Measurements from ENCODE around the gene FBXL17.

Gene FBXL17

GRCh38 chr5:107930891-107931290 lies 451.0 kb downstream of the FBXL17 start:
- Histone ChIP-seq H3K79me2 (ENCODE audit: insufficient read depth, low read length) (no peaks in the 10 kb centered on the region), H3K4me2 (ENCODE audit: insufficient read depth, low read length) (no peak overlapping the region), H3K27ac (ENCODE audit: low read length) (no peak overlapping the region), H3K4me1 (ENCODE audit: insufficient read depth, low read length) (peaks cover 18% of the 10 kb centered on the region), H3K9ac (ENCODE audit: low read depth, low read length) (no peak overlapping the region), H3K27me3 (ENCODE audit: insufficient read depth, low read length, poor library complexity) (no peaks in the 10 kb centered on the region), H4K20me1 (ENCODE audit: insufficient read depth, low read length) (no peaks in the 10 kb centered on the region), H3K9me3 (ENCODE audit: insufficient read depth, low read length, severe bottlenecking) (no peaks in the 10 kb centered on the region), H3K36me3 (ENCODE audit: insufficient read depth, low read length) (no peaks in the 10 kb centered on the region), H2AFZ (ENCODE audit: low read depth, low read length) (no peak overlapping the region), H3K4me3 (ENCODE audit: low read depth in 1 of 2, low read length in 2 of 2) (no peak overlapping the region)
- DNase-seq (no peak), ATAC-seq (ENCODE audit: insufficient read depth, low read depth) (no peak)
- TF ChIP-seq CTCF (IDR thresholded peaks at IDR 0.05; ENCODE audit: borderline replicate concordance, extremely low read depth, low read length, poor library complexity, severe bottlenecking), result no peak

GRCh38 chr5:107930092-107930491 lies 451.8 kb downstream of the FBXL17 start:
- Histone ChIP-seq H3K79me2 (ENCODE audit: insufficient read depth, low read length) (no peaks in the 10 kb centered on the region), H3K27me3 (ENCODE audit: insufficient read depth, low read length, poor library complexity) (no peaks in the 10 kb centered on the region), H2AFZ (ENCODE audit: low read depth, low read length) (no peak overlapping the region), H4K20me1 (ENCODE audit: insufficient read depth, low read length) (no peaks in the 10 kb centered on the region), H3K4me1 (ENCODE audit: insufficient read depth, low read length) (peaks cover 26% of the 10 kb centered on the region), H3K9ac (ENCODE audit: low read depth, low read length) (no peak overlapping the region), H3K27ac (ENCODE audit: low read length) (peak overlapping the region; percentile 29), H3K36me3 (ENCODE audit: insufficient read depth, low read length) (no peaks in the 10 kb centered on the region), H3K9me3 (ENCODE audit: insufficient read depth, low read length, severe bottlenecking) (no peaks in the 10 kb centered on the region), H3K4me3 (ENCODE audit: low read depth in 1 of 2, low read length in 2 of 2) (no peak overlapping the region), H3K4me2 (ENCODE audit: insufficient read depth, low read length) (no peak overlapping the region)
- peak; percentile 38; the same call in 2 of the 3 replicates for ATAC-seq (ENCODE audit: insufficient read depth, low read depth)
- TF ChIP-seq CTCF (IDR thresholded peaks at IDR 0.05; ENCODE audit: borderline replicate concordance, extremely low read depth, low read length, poor library complexity, severe bottlenecking) (no peak), EZH2 (IDR thresholded peaks at IDR 0.05; ENCODE audit: borderline replicate concordance, low read depth, low read length, severe bottlenecking) (no peak)
- DNase-seq, result no peak

- H2AFZ ChIP-seq (ENCODE audit: low read depth, low read length), result no peak overlapping the region
- H3K4me1 ChIP-seq (ENCODE audit: insufficient read depth, low read length), result peaks cover 36% of the 10 kb centered on the region
- H3K27ac ChIP-seq (ENCODE audit: low read length), result no peak overlapping the region
- no peak overlapping the region for H3K4me3 ChIP-seq (ENCODE audit: low read depth in 1 of 2, low read length in 2 of 2)
- no peaks in the 10 kb centered on the region for H3K27me3 ChIP-seq (ENCODE audit: insufficient read depth, low read length, poor library complexity)
- no peaks in the 10 kb centered on the region for H3K79me2 ChIP-seq (ENCODE audit: insufficient read depth, low read length)
- ATAC-seq (ENCODE audit: insufficient read depth, low read depth) (no peak), DNase-seq (no peak)
- H3K36me3 ChIP-seq (ENCODE audit: insufficient read depth, low read length), result no peaks in the 10 kb centered on the region
- no peaks in the 10 kb centered on the region for H3K9me3 ChIP-seq (ENCODE audit: insufficient read depth, low read length, severe bottlenecking)
- no peak overlapping the region for H3K9ac ChIP-seq (ENCODE audit: low read depth, low read length)
- no peak overlapping the region for H3K4me2 ChIP-seq (ENCODE audit: insufficient read depth, low read length)
- H4K20me1 ChIP-seq (ENCODE audit: insufficient read depth, low read length), result no peaks in the 10 kb centered on the region
- TF ChIP-seq EZH2 (IDR thresholded peaks at IDR 0.05; ENCODE audit: borderline replicate concordance, low read depth, low read length, severe bottlenecking) (no peak), CTCF (IDR thresholded peaks at IDR 0.05; ENCODE audit: borderline replicate concordance, extremely low read depth, low read length, poor library complexity, severe bottlenecking) (no peak)
These were observed 452.8 kb downstream of the FBXL17 start for GRCh38 chr5:107929080-107929479.

- DNase-seq, result no peak
- no peaks in the 10 kb centered on the region for H3K79me2 ChIP-seq (ENCODE audit: insufficient read depth, low read length)
- H4K20me1 ChIP-seq (ENCODE audit: insufficient read depth, low read length), result no peaks in the 10 kb centered on the region
- no peak for TF ChIP-seq EZH2 (IDR thresholded peaks at IDR 0.05; ENCODE audit: borderline replicate concordance, low read depth, low read length, severe bottlenecking)
- no peak for TF ChIP-seq CTCF (IDR thresholded peaks at IDR 0.05; ENCODE audit: borderline replicate concordance, extremely low read depth, low read length, poor library complexity, severe bottlenecking)
- H2AFZ ChIP-seq (ENCODE audit: low read depth, low read length), result no peak overlapping the region
- H3K4me1 ChIP-seq (ENCODE audit: insufficient read depth, low read length), result peaks cover 40% of the 10 kb centered on the region
- H3K4me2 ChIP-seq (ENCODE audit: insufficient read depth, low read length), result no peak overlapping the region
- H3K4me3 ChIP-seq (ENCODE audit: low read depth in 1 of 2, low read length in 2 of 2), result no peak overlapping the region
- no peak overlapping the region for H3K9ac ChIP-seq (ENCODE audit: low read depth, low read length)
- H3K27me3 ChIP-seq (ENCODE audit: insufficient read depth, low read length, poor library complexity), result no peaks in the 10 kb centered on the region
- no peaks in the 10 kb centered on the region for H3K9me3 ChIP-seq (ENCODE audit: insufficient read depth, low read length, severe bottlenecking)
- H3K27ac ChIP-seq (ENCODE audit: low read length), result peak overlapping the region; percentile 64
- no peaks in the 10 kb centered on the region for H3K36me3 ChIP-seq (ENCODE audit: insufficient read depth, low read length)
- no peak for ATAC-seq (ENCODE audit: insufficient read depth, low read depth)
These were observed 455.8 kb downstream of the FBXL17 start for GRCh38 chr5:107926121-107926520.

Measured in DND-41 (cell line).